GM19193 (cell line): ENCODE measurements around the gene INPP5A.

Experiments used
- POLR2A ChIP-seq: IDR thresholded peaks from 4 replicates; pipeline ENCODE4 v1.6.1; 2011; ENCODE audit not compliant: insufficient read depth, insufficient read length; ENCODE audit errors: extremely low read depth

The INPP5A gene

GRCh38 chr10:132544744-132545658 lies 7.4 kb downstream of the INPP5A start:
- TF ChIP-seq POLR2A, result no peak

GRCh38 chr10:132545659-132546367 lies 8.2 kb downstream of the INPP5A start:
- TF ChIP-seq POLR2A, result no peak

DNA sequence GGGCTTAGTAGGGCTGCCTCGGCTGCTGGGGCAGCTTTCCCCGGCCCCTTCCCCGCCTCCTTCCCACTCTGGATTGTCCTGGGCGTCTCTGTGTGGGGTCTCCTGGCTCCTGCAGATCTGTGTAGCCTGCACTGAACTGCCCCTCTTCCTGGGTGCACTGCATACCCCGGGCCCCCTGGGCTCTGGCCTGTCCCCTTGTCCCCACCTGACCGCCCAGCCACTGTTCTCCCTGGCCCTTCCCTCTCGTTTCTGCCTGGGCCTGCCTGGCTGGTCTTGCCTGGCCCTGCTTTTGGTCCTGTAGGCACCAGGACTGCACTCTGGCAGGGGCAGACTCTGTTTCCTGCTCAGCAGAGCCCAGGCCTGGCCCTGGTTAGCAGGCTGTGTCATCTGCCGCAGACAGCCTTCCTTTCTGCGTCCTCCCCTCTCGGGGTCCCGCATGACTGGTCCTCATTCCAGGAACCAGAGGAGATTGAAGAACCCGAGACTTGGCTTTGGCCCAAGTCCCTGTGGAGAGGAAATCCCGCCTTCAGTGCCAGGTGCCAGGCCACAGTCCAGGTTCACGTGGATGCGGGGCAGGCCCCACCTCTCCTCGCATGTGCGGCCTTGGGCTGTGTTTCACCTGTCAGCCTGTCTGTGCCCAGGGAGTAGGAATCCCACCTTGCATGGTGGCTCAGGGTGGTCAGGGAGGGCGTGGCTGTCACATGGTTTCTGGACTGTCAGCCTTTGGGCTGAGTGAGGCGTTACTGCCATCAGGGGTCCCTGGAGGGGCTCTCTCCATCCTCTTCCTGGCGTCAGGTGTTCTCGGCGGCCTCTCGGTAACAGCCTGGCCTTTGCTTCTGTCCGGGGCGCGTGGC lies 9.2 kb downstream of the INPP5A start:
- no peak for TF ChIP-seq POLR2A

DNA sequence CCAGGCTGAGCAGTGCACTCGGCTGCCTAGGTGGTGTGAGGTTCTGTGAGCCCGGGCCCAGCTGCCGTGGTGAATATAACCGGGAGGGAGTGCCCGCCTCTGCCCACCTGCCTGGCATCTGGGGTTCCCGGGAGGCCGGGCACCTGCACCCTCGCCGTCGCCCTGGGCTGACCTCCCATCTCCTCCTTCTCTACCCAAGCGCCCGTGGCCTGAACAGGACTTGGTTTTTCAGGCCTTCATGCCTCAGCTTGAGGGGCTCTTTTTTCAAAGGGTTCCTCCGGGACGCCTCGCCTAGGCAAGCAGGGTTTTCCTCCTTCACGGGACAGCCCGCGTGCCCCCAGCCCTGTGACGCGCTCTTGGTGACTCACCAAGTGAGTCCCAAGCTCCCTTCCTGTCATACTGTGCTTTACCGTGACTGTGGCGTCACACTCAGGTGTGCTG lies 9.9 kb downstream of the INPP5A start:
- no peak for TF ChIP-seq POLR2A

DNA sequence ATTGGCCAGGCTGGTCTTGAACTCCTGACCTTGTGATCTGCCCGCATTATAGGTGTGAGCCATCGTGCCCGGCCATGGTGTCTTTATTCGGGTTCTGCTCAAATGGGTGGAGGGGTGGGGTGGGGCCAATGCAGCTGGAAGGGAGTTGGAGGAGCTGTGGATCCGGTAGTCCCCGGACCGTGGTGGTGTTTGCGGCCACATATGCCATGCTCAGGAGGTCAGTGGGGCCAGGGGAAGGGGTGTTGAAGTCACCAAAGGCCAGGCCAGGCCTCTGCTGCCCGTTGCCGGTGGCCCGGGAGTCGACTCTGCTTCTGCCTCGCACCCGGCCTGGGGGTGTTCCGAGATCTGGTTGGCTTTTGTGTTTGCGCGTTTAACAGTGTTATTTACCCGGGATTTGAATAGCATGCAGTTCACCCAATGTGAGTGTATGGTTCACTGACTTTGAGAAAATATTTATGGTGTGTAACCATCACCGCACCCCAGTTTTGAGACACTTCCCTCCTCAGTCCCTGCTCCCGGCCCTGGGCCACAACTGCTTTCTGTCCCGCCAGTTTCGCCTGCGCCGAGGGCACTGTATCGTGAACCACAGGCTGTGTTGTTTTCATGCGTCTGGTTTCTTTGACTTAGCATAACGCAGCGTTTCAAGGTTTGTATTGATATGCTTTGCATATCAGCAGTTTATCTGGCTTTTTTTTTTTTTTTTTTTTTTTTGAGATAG lies 10.7 kb downstream of the INPP5A start:
- TF ChIP-seq POLR2A, result no peak

DNA sequence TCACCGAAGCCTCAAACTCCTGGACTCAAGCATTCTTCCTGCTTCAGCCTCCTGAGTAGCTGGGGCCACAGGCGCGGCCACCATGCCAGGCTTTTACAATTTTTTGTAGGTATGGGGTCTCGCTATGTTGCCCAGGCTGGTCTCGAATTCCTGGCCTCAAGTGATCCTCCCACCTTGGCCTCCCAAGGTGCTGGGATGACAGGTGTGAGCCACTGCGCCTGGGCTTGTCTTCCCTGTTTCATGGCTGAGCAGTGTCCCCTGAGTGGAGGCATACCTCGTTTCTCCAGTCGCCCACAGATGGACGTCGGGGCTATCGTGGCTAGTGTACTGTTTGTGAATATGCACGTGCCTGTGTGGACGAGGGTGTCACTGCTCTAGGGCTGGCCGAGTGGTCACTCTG lies 11.3 kb downstream of the INPP5A start:
- no peak for TF ChIP-seq POLR2A

DNA sequence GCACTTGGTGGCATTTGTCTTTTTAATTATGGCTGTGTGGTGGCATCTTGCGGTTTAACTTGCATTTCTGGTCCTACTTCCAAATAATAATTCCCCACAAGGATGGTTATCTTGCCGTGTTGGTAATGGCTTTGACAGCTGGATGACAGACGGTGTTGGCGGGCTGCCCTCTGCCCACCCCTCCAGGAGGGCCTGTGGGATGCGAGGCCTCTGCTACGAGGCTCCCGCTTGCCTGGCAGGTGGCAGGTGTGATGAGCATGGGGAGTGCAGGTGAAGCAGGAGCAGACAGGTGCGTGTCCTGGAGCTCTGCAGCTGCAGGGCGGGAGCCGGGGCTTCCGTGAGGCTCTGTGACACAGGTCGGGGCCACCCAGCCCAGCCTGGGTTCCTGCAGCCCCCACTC lies 11.8 kb downstream of the INPP5A start:
- no peak for TF ChIP-seq POLR2A

- no peak for TF ChIP-seq POLR2A
These were observed 12.9 kb downstream of the INPP5A start for GRCh38 chr10:132550366-132551092.

GRCh38 chr10:132551093-132551807 lies 13.7 kb downstream of the INPP5A start:
- peak; percentile 29 for TF ChIP-seq POLR2A

- no peak for TF ChIP-seq POLR2A
These were observed 14.2 kb downstream of the INPP5A start for GRCh38 chr10:132551808-132552130.

GRCh38 chr10:132554053-132554990 lies 16.7 kb downstream of the INPP5A start:
- TF ChIP-seq POLR2A, result no peak

- TF ChIP-seq POLR2A, result no peak
These were observed 17.5 kb downstream of the INPP5A start for GRCh38 chr10:132554991-132555647.
